NCI-H2196 treated with DMSO at 0.1 percent for 48 hours (cell line): ENCODE data around the gene EPS8L3.
A peak's percentile ranks its signal among the peaks of the same experiment; 100 is the strongest.
"Not testable (repeated sequence)": the region's sequence is repeated elsewhere in the genome, so short reads cannot be mapped to it uniquely, and the experiment has no call there.

ENCODE experiments used
- DNase-seq: peaks from one replicate; lab custom pipeline; 2025; ENCODE audit not compliant: unreplicated experiment; lab: John Stamatoyannopoulos, UW

EPS8L3 gene

DNA sequence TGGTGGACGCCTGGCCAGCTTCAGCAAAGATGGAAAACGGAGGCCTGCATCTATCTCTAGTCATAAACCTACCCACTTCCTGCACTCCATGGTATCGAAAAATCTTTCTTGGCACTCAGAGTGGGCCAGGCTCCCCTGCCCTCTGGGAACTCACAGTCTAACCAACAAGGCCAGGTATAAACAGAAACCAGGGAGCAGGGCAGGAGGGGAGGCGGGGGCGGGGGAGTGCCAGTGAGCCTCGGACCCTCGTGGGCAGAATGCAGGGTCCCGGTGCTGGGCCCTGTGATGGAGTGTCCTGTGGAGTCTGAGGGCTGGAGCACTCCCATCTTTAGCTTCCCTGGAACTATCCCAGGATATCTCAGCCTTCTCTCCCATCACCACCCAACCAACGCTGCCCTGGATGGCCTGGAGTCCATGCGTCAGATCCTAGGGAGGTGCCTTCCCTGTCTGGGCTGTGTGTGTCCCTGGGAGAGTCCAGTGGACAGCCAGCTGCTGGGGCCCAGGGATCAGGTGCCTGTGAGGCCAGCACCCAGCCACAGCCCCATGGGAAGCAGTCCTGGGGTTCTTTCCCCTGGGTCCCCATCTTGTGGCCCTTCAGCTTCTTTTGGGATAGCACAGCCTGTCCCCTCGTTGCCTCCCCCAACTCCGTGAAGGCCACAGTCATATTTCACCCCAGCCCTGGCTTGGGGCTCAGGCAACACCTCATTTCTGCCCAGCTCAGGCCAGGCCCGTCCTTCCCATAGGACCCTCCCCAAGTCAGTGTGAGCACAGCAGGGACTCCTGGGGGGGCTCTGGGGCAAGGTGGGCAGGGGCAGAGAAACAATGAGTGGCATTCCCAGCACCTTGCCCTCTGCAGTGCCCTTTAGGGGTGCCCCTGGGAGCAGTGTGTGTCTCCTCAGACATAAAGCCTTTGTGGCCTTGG lies 1.1 kb upstream of the EPS8L3 start:
- no peak for DNase-seq

DNA sequence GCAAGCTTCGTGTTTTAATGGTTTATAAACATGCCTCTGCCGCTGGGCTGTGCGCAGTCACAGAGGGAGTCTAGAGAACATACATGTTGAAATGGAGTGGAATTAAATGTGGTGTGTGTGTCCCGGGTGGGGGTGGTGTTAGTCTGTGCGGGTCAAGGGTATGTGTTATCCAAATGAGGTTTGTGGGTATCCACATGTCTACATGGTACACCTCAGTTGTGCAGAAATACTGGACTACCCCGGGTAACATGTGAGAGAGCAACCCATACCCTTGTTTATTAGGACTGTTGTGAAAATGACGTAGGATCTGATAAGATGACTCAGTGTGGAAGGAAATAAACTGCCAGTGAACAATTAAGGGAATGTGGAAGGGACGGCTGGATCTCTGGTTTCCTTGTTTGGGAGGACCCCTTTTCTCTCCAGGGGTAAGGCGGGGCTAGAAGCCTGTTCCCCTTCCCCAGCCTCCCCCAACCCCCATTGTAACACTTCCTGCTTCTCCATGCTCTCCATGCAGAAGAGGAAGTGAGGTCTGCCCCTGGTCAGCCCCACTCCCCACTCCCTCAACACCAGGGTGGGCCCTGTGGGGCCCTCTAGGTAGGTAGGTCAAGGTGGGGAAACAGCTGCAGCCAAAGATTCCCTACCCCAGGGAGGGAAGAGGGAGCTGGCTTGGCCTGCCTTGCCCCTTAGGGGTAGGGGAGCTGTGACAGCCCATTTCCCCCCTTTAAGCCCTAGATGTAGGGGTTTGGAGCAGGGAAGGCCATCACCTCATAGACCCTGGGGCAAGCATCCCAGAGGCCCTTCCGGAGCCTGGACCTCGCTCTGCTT lies 690 bp downstream of the EPS8L3 start:
- no peak for DNase-seq

DNA sequence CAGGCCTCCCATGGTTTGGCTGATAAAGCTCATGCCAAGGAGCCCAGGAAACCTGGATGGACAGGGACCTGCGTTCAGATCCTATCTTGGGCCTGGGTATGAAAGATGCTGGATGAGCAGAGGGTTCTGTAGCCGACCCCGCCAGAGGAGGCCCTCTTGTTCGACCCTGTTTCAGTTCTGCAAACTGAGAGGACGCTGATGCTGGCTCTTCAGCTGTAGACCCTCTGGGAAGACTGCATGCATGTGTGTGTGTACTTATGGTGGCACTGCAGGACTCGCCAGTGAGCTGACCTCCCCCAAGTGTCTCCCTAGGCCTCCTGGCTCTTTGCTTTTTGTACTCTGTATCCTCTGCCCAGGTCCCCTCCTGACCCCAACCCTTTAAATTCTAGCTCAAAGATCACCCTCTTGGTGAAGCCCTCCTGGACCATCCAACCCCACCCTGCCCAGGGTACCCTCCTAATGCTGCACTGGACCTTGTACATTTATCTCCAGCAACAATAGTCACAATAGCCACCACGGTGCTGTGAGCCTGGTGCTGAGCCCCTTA lies 1.6 kb downstream of the EPS8L3 start:
- DNase-seq, result no peak

DNA sequence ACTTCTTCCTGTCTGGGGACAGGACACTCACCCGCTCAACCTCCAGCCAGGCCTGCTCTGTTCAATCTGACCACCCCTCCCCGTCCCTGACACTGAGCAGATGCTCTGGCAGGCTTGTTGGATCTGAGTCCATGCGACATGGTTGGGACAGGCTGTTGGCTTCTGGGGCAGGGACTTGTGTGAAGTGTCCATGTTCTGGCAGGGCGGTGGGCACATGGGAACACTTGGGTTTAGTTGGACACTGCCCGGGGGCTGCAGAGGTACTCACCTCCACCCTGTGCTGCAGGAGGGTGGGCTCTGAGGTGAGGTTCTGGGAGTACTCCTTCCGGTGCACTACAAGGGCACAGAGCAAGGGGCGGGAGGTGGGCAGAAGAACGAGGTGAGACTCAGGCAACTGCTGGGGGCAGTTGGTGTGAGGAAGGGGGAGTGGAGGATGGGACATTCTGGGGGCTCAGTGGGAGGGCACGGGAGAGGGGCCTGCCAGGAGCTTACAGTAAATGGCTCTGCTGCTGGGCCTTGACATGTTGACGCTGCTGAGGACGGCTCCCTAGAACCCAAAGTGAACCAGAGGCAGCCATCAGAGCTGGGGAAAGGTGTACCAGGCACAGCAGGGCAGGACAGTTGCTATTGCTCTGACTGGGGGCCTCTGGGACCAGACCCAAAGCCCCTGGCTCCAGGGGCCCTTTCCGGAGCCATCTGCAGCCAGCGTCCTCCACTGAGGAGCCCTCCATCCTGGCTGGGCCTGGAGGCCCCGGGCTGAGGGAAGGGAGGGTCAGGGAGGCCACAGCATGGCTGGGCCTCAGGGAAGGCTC lies 2.3 kb downstream of the EPS8L3 start:
- DNase-seq, result no peak

DNA sequence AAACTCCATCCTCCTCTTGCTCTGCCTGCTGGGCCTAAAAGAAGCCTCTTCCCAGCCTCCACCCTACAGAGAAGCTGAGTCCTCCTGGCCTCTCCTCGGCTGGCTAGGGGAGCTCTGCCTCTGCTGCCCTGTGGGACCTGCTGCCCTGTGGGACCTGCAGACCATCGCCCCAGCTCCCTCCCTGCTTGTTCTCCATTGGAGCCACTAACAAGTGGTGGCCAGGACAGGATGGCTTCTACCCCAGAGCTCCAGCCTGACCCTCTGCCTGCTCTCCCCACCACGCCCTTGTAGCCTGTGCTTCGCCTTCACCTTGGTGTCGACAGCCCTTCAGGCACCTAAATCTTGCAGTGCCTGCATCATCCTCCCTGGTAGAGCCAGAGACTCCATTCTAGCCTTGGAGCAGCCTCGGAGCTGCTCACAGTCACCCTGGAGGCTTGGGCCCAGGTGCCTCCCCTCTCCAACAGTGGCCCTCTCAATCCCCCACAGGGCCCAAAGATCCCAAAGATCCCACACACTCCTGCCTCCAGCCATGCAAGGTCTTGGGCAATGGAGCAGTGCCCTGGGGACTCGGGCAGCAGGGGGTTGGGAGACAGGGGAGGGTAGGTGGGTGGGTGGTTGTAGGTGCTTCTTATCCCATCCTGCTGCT lies 3.0 kb downstream of the EPS8L3 start:
- DNase-seq, result no peak

DNA sequence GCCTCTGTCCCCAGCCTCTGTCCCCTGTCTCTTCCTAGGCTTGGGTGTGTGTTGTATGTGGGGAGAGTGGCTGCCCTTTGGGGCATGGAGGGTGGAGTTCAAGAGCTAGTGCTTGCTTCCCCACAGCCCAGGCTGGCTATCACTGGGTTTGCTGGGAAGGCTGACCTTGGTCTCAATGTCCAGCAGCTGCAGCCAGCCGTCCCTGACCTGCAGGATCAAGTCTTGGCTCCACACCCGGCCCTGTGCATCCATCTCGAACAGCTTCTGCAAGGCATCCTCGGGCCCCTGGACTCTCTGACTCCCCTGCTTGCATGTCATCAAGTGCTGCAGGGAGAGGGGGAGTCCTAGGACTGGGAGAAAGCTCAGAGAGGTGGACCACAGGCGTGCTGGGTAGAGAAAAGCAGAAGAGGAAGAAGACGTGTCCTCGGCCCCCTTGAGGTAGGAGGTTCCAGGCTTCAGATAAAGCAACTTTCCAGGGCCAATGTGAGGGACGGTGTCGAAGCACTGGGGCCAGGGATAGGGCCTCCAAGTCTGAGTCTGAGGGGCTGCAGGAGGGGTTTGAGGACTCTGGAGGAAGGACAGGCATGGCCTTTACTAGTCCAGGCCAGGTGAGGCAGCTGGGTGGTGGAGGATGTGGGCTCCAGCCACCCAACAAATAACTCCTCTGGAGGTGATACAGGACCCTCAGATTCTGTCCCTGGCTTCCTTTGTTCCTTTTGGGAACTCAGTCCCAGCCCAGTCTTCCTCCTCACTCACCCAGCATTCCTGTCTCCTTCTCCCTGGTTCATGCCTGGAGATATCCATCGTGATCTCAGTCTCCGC lies 4.0 kb downstream of the EPS8L3 start:
- no peak for DNase-seq

DNA sequence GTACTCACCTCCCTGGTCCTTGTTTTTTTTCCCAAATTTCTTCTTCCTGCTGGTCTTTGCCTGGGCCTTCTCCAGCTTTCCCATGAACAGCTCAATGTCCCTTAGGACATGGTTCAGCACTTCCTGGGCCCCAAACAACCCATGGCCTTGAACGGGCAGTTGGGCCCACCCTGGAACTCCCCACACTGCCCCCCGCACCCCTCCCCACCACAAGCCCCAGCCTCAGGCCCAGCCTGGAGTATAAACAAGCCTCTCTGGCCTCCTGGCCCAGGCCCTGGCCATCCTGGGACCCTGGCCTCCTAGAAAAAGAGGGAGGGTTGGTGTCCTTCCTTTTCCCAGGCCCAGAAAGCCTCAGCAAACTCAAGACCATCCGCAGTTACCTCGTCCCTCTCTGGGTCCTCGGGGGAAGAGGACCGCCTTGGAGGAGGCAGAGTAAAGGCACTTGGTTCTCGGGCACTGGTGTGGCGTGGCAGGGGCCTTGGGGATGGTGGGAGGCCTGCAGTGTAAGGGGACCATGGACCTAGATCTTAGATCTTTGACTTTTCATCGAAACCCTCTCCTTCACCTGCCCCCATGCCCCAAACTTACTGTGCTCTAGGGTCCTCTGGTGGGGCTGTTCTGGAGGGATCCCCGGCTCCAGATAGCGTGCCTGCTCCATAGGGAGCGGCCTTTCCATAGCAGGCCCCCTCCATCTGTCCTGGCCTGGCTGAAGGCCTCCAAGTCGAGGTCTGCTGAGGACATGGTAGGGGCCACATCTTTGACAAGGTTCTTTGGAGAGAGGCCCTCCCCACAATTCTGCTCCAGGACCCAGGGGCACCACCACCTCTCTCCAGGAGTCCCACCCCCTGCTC lies 5.6 kb downstream of the EPS8L3 start:
- DNase-seq, result no peak

DNA sequence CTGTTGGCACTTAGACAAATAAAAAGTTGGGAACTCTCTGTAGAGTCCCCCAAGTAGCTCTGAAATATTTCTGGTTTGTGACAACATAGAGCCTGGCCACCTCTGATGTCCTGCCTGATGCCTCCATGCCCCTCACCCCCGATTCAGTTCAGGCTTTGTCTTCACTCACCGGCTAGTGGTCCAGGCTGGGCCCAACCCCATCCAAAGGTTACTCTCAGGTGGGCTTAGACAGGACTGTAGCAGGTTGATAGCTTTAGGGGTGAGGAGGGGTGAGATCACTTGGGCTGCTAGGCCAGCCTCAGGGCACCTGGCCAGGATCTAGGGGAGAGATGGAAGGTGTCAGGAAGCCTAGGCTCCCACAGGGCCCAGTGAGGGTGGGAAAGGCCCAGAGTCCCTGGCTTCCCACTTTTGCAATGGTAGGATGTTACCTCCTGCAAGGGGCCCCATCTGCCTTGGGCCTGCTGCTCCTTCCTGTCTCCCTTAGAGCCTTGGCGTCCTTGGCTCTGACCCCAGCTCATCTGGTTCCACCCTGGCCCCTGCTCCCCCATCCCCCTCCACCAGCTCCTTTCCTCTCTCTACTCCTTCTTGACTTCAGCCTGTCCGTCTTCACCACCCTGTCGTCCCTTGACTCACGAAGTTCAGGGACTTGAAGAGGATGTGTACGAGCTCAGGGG lies 6.7 kb downstream of the EPS8L3 start:
- no peak for DNase-seq

DNA sequence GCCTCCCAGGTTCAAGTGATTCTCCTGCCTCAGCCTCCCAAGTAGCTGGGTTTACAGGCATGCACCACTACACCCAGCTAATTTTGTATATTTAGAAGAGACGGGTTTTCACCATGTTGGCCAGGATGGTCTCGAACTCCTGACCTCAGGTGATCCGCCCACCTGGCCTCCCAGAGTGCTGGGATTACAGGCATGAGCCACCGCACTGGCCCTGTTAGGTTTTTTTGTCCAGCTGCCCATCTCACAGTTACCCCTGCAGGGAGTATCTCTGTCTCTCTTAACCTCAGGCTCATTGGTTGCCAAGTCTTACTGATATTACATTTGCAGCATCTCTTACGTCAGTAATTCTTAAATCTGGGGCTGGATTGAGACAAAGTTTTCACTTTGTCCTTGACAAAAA lies 7.4 kb downstream of the EPS8L3 start:
- not testable (repeated sequence) for DNase-seq

DNA sequence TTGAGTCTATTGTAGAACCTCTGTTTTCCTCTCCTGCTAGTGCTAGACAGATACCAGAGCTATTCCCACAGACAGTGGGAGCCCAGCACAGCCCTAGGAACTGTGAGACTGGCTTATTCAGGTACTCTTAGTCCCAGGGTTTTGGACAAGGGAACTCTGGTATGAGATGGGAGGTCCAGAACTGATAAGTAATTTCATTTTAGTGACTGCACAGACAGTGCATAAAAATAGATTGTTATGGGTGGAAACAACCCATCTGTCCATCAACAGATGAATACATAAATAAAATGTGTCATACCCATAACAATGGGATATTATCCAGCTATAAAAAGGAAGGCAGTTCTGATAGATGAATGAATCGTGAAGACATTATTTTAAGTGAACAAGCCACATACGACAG lies 9.0 kb downstream of the EPS8L3 start:
- DNase-seq, result no peak

DNA sequence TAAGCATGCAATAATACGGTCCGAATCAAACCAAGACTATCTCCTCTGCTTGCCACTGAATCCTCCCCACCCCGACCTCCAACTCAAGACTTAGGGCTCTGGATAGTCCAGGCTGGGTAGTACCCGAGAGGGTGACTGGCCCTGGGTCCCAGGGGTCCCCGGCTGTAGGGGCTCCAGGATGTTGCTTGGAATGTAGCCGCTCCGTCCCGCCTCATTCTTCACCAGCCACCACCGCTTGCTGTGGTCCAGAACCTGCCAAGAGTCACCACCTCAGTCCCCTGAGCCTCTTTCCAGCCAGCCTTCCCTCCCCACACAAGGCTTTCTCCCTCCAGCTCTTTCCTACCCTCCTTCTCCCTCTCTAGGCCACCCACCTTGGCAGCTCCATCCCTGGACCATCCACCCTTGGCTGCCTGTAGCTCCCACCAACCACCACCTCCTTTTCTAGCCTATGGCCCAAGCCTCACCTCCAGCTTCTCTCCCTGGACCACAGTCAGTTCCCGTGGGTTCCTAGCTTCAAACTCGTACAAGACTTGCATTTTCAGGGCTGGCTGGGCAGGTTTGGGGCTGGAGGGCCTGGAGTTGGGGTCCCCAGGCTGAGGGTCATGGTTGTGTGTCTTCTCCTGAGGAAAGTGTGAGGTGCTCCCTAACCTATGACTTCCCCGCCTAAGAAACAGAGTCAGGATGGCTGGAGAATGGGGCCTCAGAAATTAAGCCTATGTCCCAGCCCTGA lies 12.0 kb downstream of the EPS8L3 start:
- DNase-seq, result no peak

DNA sequence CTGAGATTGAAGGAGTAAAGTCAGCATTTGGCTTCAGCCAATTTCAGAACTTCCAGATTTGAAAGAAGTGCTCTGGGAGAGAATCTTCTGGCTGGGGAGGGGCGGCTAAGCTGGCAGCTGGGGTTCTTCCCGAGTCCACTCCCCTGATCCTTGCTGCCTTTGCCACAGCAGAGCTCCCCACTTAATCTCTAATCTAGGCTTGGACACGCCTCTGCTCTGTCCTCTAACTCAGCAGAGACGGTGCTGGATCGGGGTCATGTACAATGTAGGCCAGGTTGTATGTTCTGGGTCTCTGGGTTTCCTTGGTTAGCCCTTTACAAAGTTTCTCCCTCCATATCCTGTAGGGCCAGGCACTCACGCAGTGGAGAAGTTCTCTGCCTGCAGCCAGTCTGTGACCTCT lies 12.8 kb downstream of the EPS8L3 start:
- no peak for DNase-seq

DNA sequence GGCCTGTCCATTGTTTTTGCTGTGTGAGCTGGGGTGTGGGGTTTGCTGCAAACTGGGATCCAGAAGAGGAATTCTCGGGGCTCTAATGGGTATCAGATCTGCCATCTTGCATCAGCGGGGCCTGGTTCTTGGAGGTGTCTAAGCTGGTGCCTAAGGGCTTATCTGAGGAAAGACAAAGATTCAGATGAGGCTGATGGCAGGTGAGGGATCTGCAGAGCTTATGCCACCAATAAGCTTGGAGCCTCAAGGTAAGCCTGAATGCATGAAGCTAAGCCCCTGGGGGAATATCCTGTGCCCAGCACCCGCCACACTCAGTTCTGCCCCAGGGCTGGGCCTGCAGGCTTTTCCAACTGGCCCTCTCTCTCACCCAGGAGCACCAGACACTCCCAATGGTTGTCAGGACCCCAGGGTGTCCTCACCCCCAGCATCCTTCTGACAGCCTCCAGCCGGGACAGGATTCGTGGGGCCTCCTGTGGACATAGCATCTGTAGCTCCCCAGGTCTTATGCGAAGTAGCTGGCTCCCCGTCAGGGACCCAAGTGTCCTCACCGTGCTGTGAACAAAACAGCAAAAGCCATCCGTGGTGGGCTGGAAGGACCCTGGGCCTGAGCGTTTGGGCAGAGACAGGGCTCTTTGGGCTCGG lies 13.4 kb downstream of the EPS8L3 start:
- no peak for DNase-seq

DNA sequence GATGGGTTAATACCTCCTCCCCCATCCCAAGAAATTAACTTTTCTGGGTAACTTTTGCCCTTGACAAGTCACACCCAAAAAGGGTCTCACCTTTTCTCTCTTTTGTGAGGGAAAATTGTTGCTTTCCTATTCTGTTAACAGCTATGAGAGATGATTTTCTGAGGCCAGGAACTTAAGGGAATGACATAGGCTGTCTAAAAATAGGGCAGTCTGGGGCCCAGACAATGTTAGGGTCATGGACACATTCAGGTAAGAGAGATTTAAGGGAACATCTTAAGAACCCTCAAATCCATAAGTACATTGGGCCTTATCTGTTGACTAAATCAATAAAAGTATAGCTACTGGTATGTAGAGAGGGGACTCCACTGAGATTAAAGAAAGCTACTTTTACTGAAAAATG lies 14.5 kb downstream of the EPS8L3 start:
- no peak for DNase-seq

DNA sequence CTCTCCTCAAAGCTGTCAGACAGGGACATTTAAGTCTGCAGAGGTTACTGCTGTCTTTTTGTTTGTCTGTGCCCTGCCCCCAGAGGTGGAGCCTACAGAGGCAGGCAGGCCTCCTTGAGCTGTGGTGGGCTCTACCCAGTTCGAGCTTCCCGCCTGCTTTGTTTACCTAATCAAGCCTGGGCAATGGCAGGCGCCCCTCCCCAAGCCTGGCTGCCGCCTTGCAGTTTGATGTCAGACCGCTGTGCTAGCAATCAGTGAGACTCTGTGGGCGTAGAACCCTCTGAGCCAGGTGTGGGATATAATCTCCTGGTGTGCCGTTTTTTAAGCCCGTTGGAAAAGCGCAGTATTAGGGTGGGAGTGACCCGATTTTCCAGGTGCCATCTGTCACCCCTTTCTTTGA lies 15.4 kb downstream of the EPS8L3 start:
- DNase-seq, result not testable (repeated sequence)

DNA sequence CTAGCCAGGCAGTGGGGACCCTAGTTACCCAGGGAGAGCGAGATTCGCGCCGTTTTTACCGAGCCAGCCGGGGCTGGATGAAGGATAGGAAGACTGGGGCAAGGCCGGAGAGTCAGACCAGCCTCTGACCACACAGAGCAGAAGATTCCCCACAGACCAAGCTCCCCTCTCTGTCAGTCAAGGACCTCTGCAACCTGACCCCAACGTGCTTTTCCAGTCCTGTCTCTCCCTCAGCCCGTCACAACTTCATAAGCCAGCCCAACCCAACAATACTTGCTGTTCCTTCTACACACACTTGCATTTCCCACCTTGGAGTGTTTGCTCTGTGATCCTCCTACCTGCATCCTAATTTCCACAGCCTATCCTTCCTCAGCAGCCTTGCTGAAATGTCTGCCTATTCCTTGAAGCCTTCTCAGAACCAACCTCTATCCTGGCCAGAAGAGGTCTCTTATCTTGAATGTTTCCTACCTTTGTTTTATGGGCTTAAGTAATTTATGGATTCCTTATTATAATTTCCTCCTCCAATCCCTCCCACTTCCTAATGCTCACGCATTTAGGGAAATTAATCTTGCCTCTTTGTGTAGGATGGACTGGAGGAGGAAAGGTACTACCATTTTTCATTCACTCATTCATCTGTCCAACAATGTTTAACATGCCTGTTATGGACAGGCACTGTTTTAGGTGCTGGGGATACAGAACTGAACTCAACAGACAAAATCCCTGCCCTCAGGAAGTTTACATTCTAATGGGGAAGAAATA lies 22.9 kb downstream of the EPS8L3 start, which contains the start of gene GSTM3:
Gene GSTM3, minus strand, starts transcription at position 424 of the 759 bp plus-strand sequence. CDS start 751 bp downstream, outside the sequence.
- peak; percentile 51 for DNase-seq
